GM23338 (cell line): ENCODE measurements around the gene DENND2C. TPM values are rescaled to one million over a fixed set of nuclear protein-coding genes. Genes with fewer than 3 reads are reported as not detected.

ENCODE experiments used
- ATAC-seq: fragments of 200-7000 bp; cut with Tn5 transposase; 3 replicates; pipeline ENCODE4 v1.9.1; 2020
- DNase-seq: peaks from one replicate; pipeline ENCODE4 v3.0.0-alpha.2; 2015; ENCODE audit warnings: low spot score
- H2AFZ ChIP-seq: fragments of 200-600 bp; sonication (generic); 2 replicates; pipeline ENCODE4 v1.8.0; 2016; ENCODE audit warnings: antibody characterized with exemption, mild to moderate bottlenecking, moderate library complexity
- H3F3A ChIP-seq: fragments of 200-600 bp; sonication (generic); replicated peaks from 2 replicates; pipeline ENCODE4 v1.8.0; 2017; ENCODE audit warnings: antibody characterized with exemption, mixed run types, low read depth
- H3K27ac ChIP-seq: fragments of 200-600 bp; sonication (generic); 2 replicates; pipeline ENCODE4 v1.6.1; 2016; ENCODE audit warnings: low read depth
- H3K27me3 ChIP-seq: fragments of 200-600 bp; sonication (generic); 2 replicates; pipeline ENCODE4 v1.8.0; 2016; ENCODE audit warnings: mild to moderate bottlenecking, mixed run types, moderate library complexity; ENCODE audit not compliant: insufficient read depth
- H3K36me3 ChIP-seq: fragments of 200-600 bp; sonication (generic); 2 replicates; pipeline ENCODE4 v1.8.0; 2016; ENCODE audit warnings: mild to moderate bottlenecking; ENCODE audit not compliant: insufficient read depth
- H3K4me1 ChIP-seq: fragments of 200-600 bp; sonication (generic); 2 replicates; pipeline ENCODE4 v1.8.0; 2016; ENCODE audit warnings: mild to moderate bottlenecking, moderate library complexity; ENCODE audit not compliant: insufficient read depth
- H3K4me2 ChIP-seq: fragments of 200-600 bp; sonication (generic); 2 replicates; pipeline ENCODE4 v1.7.1; 2017; ENCODE audit warnings: mixed run types
- H3K4me3 ChIP-seq: fragments of 200-600 bp; sonication (generic); 2 replicates; pipeline ENCODE4 v1.6.1; 2016; ENCODE audit warnings: mixed run types
- H3K79me2 ChIP-seq: fragments of 200-600 bp; sonication (generic); replicated peaks from 2 replicates; pipeline ENCODE4 v1.8.0; 2017; ENCODE audit warnings: mild to moderate bottlenecking; ENCODE audit not compliant: insufficient read depth
- H3K9me2 ChIP-seq: fragments of 200-600 bp; sonication (generic); 2 replicates; pipeline ENCODE4 v1.8.0; 2017; ENCODE audit not compliant: insufficient read depth
- H4K20me1 ChIP-seq: fragments of 200-600 bp; sonication (generic); replicated peaks from 2 replicates; pipeline ENCODE4 v1.8.0; 2017; ENCODE audit warnings: mild to moderate bottlenecking; ENCODE audit not compliant: insufficient read depth
- H3K27ac Mint-ChIP-seq: 2 replicates; pipeline ENCODE4 v1.8.0; 2020; ENCODE audit warnings: inconsistent platforms, mild to moderate bottlenecking, moderate library complexity, mixed read lengths
- H3K27me3 Mint-ChIP-seq: 3 replicates; pipeline ENCODE4 v1.8.0; 2022; ENCODE audit warnings: low read depth, mild to moderate bottlenecking, moderate library complexity, mixed read lengths, inconsistent platforms; ENCODE audit not compliant: insufficient read depth, poor library complexity
- H3K36me3 Mint-ChIP-seq: 3 replicates; pipeline ENCODE4 v1.8.0; 2021; ENCODE audit warnings: low read depth, mild to moderate bottlenecking, inconsistent platforms, moderate library complexity, mixed read lengths
- H3K4me1 Mint-ChIP-seq: 3 replicates; pipeline ENCODE4 v1.8.0; 2020; ENCODE audit warnings: mild to moderate bottlenecking, inconsistent platforms, mixed read lengths
- H3K4me3 Mint-ChIP-seq: 3 replicates; pipeline ENCODE4 v1.8.0; 2021; ENCODE audit warnings: moderate library complexity, mild to moderate bottlenecking, inconsistent platforms, mixed read lengths
- H3K9me3 Mint-ChIP-seq: 3 replicates; pipeline ENCODE4 v1.8.0; 2020; ENCODE audit warnings: moderate library complexity, mild to moderate bottlenecking, inconsistent platforms, mixed read lengths
- CREB1 ChIP-seq: fragments of 250-450 bp; sonication (Bioruptor Pico); IDR thresholded peaks from 2 replicates; pipeline ENCODE4 v1.5.0; 2020; ENCODE audit warnings: low read depth, mild to moderate bottlenecking, moderate library complexity
- EZH2 ChIP-seq: fragments of 200-600 bp; sonication (generic); IDR thresholded peaks from one replicate; pipeline ENCODE4 v1.8.0; 2017; ENCODE audit warnings: antibody characterized with exemption, mild to moderate bottlenecking, low read depth; ENCODE audit not compliant: unreplicated experiment
- EZH2phosphoT487 ChIP-seq: fragments of 200-600 bp; sonication (generic); IDR thresholded peaks from one replicate; pipeline ENCODE4 v1.8.1; 2018; ENCODE audit warnings: antibody characterized with exemption; ENCODE audit not compliant: unreplicated experiment
- JUNB ChIP-seq: IDR thresholded peaks from one replicate; pipeline ENCODE4 v1.6.1; 2016; ENCODE audit warnings: antibody characterized with exemption; ENCODE audit not compliant: unreplicated experiment
- NANOG ChIP-seq: IDR thresholded peaks from 2 replicates; pipeline ENCODE4 v1.6.1; 2016; ENCODE audit warnings: antibody characterized with exemption, borderline replicate concordance
- POLR2AphosphoS5 ChIP-seq: IDR thresholded peaks from 2 replicates; pipeline ENCODE4 v1.6.1; 2016; ENCODE audit warnings: antibody characterized with exemption, low read depth
- STAT1 ChIP-seq: IDR thresholded peaks from one replicate; pipeline ENCODE4 v1.6.1; 2016; ENCODE audit warnings: antibody characterized with exemption; ENCODE audit not compliant: unreplicated experiment
- ZNF114 ChIP-seq: fragments of 250-450 bp; sonication (Bioruptor Pico); IDR thresholded peaks from 2 replicates; pipeline ENCODE4 v1.5.0; 2020; ENCODE audit warnings: mild to moderate bottlenecking, moderate library complexity
- ZNF331 ChIP-seq: fragments of 250-450 bp; sonication (Bioruptor Pico); IDR thresholded peaks from 2 replicates; pipeline ENCODE4 v1.5.0; 2020; ENCODE audit warnings: low read depth, mild to moderate bottlenecking, moderate library complexity
- polyA plus RNA-seq: library from polyadenylated mRNA; unstranded; fragments of >200 nt; fragmentation: Nextera tagmentation; extraction: Ambion mirVana; gene quantifications from 2 replicates; pipeline ENCODE4 v1.2.1, GENCODE V29; 2016
- total RNA-seq: library from RNA; depleted of rRNA; stranded (reverse); fragments of >200 nt; shearing (Covaris generic); gene quantifications from 2 replicates; pipeline ENCODE4 v1.2.3, GENCODE V29; 2014
- TF ChIP-seq, protein P1 (sequence below), 2 experiments: fragments of 200-600 bp in 1 of 2; sonication (generic) in 1 of 2; conservative IDR thresholded peaks; 2 replicates each; pipeline versions ENCODE4 v1.5.1 to v1.6.1; 2016 to 2017; ENCODE audit warnings: antibody characterized with exemption in 2 of 2, low read depth in 2 of 2, mild to moderate bottlenecking in 2 of 2, moderate library complexity in 1 of 2
- TF ChIP-seq, protein P2 (sequence below): IDR thresholded peaks from 2 replicates; pipeline ENCODE4 v1.6.1; 2016; ENCODE audit warnings: antibody characterized with exemption
- TF ChIP-seq, protein P3 (sequence below): IDR thresholded peaks from one replicate; pipeline ENCODE4 v1.6.1; 2018; ENCODE audit warnings: antibody characterized with exemption; ENCODE audit not compliant: unreplicated experiment
- TF ChIP-seq, protein P4 (sequence below): fragments of 250-450 bp; sonication (Bioruptor Pico); IDR thresholded peaks from 2 replicates; pipeline ENCODE4 v1.5.0; 2020; ENCODE audit warnings: mild to moderate bottlenecking, moderate library complexity

DENND2C gene
- total and polyA plus RNA-seq, 2 experiments from 2014 or later, result 4.1 to 7.0 TPM

DNA sequence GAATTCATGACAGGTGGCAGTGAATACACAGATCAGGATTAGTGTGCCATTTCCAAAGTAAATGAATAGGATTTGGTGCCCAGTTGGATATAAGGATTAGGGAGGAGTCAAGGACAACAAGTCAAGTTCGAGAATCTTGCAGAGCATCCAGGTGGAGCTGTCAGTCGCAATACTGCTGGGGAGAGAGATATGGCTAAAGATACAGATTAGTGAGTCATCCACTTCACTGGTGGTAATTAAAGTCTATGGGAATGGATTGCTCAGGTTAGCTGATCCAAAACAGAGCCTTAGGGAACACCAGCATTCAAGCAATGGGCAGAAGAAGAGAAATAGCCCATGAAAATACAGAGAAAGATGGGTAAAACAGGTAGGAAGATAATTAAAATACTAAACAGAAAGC is 115.3 kb downstream of the DENND2C start:
- Mint-ChIP-seq H3K4me3 (no peak overlapping the region), H3K9me3 (no peaks in the 10 kb centered on the region), H3K27me3 (no peaks in the 10 kb centered on the region), H3K4me1 (0 out of 3 replicates have a peak, but pooled peaks cover 4% of the 10 kb centered on the region), H3K27ac (no peak overlapping the region), H3K36me3 (no peaks in the 10 kb centered on the region)
- Histone ChIP-seq H3K4me1 (no peaks in the 10 kb centered on the region), H3K27ac (no peak overlapping the region), H3K79me2 (no peaks in the 10 kb centered on the region), H3K4me2 (no peak overlapping the region), H3F3A (no peaks in the 10 kb centered on the region), H3K4me3 (no peak overlapping the region), H3K27me3 (no peaks in the 10 kb centered on the region), H3K9me2 (no peaks in the 10 kb centered on the region), H3K36me3 (no peaks in the 10 kb centered on the region), H2AFZ (no peak overlapping the region), H4K20me1 (no peaks in the 10 kb centered on the region)
- no peak for TF ChIP-seq EZH2phosphoT487
- no peak for TF ChIP-seq NANOG
- no peak for TF ChIP-seq JUNB
- no peak for TF ChIP-seq ZNF114
- TF ChIP-seq, protein P1, sequence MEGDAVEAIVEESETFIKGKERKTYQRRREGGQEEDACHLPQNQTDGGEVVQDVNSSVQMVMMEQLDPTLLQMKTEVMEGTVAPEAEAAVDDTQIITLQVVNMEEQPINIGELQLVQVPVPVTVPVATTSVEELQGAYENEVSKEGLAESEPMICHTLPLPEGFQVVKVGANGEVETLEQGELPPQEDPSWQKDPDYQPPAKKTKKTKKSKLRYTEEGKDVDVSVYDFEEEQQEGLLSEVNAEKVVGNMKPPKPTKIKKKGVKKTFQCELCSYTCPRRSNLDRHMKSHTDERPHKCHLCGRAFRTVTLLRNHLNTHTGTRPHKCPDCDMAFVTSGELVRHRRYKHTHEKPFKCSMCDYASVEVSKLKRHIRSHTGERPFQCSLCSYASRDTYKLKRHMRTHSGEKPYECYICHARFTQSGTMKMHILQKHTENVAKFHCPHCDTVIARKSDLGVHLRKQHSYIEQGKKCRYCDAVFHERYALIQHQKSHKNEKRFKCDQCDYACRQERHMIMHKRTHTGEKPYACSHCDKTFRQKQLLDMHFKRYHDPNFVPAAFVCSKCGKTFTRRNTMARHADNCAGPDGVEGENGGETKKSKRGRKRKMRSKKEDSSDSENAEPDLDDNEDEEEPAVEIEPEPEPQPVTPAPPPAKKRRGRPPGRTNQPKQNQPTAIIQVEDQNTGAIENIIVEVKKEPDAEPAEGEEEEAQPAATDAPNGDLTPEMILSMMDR (conservative IDR thresholded peaks at IDR 0.05; ENCODE audit: low read depth in 2 of 2), result no peak
- TF ChIP-seq, protein P2, sequence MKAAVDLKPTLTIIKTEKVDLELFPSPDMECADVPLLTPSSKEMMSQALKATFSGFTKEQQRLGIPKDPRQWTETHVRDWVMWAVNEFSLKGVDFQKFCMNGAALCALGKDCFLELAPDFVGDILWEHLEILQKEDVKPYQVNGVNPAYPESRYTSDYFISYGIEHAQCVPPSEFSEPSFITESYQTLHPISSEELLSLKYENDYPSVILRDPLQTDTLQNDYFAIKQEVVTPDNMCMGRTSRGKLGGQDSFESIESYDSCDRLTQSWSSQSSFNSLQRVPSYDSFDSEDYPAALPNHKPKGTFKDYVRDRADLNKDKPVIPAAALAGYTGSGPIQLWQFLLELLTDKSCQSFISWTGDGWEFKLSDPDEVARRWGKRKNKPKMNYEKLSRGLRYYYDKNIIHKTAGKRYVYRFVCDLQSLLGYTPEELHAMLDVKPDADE, result no peak
- no peak for TF ChIP-seq EZH2
- no peak for TF ChIP-seq POLR2AphosphoS5
- no peak for TF ChIP-seq ZNF331 (CRISPR knock-in tag)
- TF ChIP-seq, protein P3, sequence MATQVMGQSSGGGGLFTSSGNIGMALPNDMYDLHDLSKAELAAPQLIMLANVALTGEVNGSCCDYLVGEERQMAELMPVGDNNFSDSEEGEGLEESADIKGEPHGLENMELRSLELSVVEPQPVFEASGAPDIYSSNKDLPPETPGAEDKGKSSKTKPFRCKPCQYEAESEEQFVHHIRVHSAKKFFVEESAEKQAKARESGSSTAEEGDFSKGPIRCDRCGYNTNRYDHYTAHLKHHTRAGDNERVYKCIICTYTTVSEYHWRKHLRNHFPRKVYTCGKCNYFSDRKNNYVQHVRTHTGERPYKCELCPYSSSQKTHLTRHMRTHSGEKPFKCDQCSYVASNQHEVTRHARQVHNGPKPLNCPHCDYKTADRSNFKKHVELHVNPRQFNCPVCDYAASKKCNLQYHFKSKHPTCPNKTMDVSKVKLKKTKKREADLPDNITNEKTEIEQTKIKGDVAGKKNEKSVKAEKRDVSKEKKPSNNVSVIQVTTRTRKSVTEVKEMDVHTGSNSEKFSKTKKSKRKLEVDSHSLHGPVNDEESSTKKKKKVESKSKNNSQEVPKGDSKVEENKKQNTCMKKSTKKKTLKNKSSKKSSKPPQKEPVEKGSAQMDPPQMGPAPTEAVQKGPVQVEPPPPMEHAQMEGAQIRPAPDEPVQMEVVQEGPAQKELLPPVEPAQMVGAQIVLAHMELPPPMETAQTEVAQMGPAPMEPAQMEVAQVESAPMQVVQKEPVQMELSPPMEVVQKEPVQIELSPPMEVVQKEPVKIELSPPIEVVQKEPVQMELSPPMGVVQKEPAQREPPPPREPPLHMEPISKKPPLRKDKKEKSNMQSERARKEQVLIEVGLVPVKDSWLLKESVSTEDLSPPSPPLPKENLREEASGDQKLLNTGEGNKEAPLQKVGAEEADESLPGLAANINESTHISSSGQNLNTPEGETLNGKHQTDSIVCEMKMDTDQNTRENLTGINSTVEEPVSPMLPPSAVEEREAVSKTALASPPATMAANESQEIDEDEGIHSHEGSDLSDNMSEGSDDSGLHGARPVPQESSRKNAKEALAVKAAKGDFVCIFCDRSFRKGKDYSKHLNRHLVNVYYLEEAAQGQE, result no peak
- TF ChIP-seq, protein P4, sequence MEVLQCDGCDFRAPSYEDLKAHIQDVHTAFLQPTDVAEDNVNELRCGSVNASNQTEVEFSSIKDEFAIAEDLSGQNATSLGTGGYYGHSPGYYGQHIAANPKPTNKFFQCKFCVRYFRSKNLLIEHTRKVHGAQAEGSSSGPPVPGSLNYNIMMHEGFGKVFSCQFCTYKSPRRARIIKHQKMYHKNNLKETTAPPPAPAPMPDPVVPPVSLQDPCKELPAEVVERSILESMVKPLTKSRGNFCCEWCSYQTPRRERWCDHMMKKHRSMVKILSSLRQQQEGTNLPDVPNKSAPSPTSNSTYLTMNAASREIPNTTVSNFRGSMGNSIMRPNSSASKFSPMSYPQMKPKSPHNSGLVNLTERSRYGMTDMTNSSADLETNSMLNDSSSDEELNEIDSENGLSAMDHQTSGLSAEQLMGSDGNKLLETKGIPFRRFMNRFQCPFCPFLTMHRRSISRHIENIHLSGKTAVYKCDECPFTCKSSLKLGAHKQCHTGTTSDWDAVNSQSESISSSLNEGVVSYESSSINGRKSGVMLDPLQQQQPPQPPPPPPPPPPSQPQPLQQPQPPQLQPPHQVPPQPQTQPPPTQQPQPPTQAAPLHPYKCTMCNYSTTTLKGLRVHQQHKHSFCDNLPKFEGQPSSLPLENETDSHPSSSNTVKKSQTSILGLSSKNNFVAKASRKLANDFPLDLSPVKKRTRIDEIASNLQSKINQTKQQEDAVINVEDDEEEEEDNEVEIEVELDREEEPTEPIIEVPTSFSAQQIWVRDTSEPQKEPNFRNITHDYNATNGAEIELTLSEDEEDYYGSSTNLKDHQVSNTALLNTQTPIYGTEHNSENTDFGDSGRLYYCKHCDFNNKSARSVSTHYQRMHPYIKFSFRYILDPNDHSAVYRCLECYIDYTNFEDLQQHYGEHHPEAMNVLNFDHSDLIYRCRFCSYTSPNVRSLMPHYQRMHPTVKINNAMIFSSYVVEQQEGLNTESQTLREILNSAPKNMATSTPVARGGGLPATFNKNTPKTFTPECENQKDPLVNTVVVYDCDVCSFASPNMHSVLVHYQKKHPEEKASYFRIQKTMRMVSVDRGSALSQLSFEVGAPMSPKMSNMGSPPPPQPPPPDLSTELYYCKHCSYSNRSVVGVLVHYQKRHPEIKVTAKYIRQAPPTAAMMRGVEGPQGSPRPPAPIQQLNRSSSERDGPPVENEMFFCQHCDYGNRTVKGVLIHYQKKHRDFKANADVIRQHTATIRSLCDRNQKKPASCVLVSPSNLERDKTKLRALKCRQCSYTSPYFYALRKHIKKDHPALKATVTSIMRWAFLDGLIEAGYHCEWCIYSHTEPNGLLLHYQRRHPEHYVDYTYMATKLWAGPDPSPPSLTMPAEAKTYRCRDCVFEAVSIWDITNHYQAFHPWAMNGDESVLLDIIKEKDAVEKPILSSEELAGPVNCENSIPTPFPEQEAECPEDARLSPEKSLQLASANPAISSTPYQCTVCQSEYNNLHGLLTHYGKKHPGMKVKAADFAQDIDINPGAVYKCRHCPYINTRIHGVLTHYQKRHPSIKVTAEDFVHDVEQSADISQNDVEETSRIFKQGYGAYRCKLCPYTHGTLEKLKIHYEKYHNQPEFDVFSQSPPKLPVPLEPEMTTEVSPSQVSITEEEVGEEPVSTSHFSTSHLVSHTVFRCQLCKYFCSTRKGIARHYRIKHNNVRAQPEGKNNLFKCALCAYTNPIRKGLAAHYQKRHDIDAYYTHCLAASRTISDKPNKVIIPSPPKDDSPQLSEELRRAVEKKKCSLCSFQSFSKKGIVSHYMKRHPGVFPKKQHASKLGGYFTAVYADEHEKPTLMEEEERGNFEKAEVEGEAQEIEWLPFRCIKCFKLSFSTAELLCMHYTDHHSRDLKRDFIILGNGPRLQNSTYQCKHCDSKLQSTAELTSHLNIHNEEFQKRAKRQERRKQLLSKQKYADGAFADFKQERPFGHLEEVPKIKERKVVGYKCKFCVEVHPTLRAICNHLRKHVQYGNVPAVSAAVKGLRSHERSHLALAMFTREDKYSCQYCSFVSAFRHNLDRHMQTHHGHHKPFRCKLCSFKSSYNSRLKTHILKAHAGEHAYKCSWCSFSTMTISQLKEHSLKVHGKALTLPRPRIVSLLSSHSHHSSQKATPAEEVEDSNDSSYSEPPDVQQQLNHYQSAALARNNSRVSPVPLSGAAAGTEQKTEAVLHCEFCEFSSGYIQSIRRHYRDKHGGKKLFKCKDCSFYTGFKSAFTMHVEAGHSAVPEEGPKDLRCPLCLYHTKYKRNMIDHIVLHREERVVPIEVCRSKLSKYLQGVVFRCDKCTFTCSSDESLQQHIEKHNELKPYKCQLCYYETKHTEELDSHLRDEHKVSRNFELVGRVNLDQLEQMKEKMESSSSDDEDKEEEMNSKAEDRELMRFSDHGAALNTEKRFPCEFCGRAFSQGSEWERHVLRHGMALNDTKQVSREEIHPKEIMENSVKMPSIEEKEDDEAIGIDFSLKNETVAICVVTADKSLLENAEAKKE (CRISPR knock-in tag), result no peak
- no peak for TF ChIP-seq CREB1 (CRISPR knock-in tag)
- TF ChIP-seq STAT1, result no peak
- DNase-seq (no peak), ATAC-seq (no peak)
